PC-3 (cell line): ENCODE data around the gene ACTR1A.

Experiments
- CTCF ChIP-seq: fragments of 300-600 bp; sonication (generic); conservative IDR thresholded peaks from 2 replicates; pipeline ENCODE4 v1.5.1; 2017; ENCODE audit warnings: antibody characterized with exemption, low read depth, mild to moderate bottlenecking, low read length
- EZH2phosphoT487 ChIP-seq: fragments of 300-600 bp; sonication (generic); IDR thresholded peaks from 2 replicates; pipeline ENCODE4 v1.6.1; 2018; ENCODE audit warnings: mild to moderate bottlenecking, antibody characterized with exemption, low read length, borderline replicate concordance

- no peak for TF ChIP-seq CTCF
- no peak for TF ChIP-seq EZH2phosphoT487
Observed at GRCh38 chr10:102501201-102502028, 1.1 kb downstream of the ACTR1A start.
